Tibial artery (tissue), 4 donors: ENCODE data around the gene CRYL1.

Source experiments
- DNase-seq, 2 donors: peaks; one replicate each; pipeline ENCODE4 v3.0.0-alpha.2; 2019
- H3K27ac ChIP-seq, 2 donors: fragments of 200-600 bp; sonication (generic) in 1 of 2; 1 replicate in 1 of 2; 2 replicates in 1 of 2; pipeline ENCODE4 v1.5.1; 2018 to 2019; ENCODE audit warnings: mild to moderate bottlenecking in 1 of 2
- H3K27me3 ChIP-seq, 2 donors: fragments of 200-600 bp; sonication (generic) in 1 of 2; one replicate each; pipeline versions ENCODE4 v1.5.1 to v1.6.0; 2016 to 2019
- H3K36me3 ChIP-seq, 3 donors: fragments of 200-600 bp; sonication (generic) in 2 of 3; one replicate each; pipeline ENCODE4 v1.5.1; 2016 to 2019; ENCODE audit warnings: mild to moderate bottlenecking in 2 of 3
- H3K4me1 ChIP-seq, 4 donors: fragments of 200-600 bp; sonication (generic) in 2 of 4; 1 replicate in 3 of 4; 2 replicates in 1 of 4; pipeline ENCODE4 v1.5.1; 2016 to 2019
- H3K4me3 ChIP-seq, 2 donors: fragments of 200-600 bp; sonication (generic) in 1 of 2; 1 replicate in 1 of 2; 2 replicates in 1 of 2; pipeline ENCODE4 v1.5.1; 2018 to 2019; ENCODE audit warnings: mild to moderate bottlenecking in 2 of 2
- H3K9me3 ChIP-seq, 3 donors: fragments of 200-600 bp; sonication (generic) in 1 of 3; one replicate each; pipeline ENCODE4 v1.5.1; 2016 to 2019
- intact Hi-C: fragments of 100-400 bp; cut with DNase I; formaldehyde crosslinking; loops from one replicate; pipeline ENCODE4 v1.15.0; 2023; ENCODE audit warnings: low total_unique reads
- TF ChIP-seq, protein P1 (sequence below), 2 experiments: fragments of 200-600 bp in 1 of 2; fragments of 450-650 bp in 1 of 2; IDR thresholded peaks; one replicate each; pipeline ENCODE4 v1.5.1; 2017 to 2019; ENCODE audit warnings: antibody characterized with exemption in 2 of 2, mild to moderate bottlenecking in 1 of 2, moderate library complexity in 1 of 2

Gene CRYL1

DNA sequence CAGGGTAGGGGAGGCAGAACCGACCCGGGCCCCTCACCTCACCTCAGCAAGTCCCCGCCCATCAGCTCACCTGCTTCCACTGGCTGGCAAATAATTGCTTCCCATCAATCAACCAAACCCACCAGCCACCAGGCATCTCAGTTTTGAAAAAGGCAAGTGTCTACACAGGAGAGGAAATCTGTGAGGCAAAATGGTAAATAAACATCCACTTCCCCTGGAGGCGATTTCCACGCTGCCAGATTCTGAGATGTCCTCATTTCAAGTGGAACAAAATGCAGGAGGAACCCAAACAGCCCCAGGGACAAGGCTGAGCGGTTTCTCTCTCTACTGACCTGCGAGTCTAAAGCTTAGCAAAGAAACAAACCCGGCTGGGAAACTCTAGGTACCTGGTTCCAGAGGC is 117.5 kb downstream of the CRYL1 start:
- Histone ChIP-seq H3K9me3 (no peaks in the 10 kb centered on the region), H3K36me3 (peaks cover 8 to 16% (median 11%) of the 10 kb centered on the region in 3 donors), H3K4me3 (no peak overlapping the region), H3K27me3 (no peaks in the 10 kb centered on the region), H3K27ac (no peak overlapping the region), H3K4me1 (no peaks in the 10 kb centered on the region)
- DNase-seq = no peak
- TF ChIP-seq, protein P1, sequence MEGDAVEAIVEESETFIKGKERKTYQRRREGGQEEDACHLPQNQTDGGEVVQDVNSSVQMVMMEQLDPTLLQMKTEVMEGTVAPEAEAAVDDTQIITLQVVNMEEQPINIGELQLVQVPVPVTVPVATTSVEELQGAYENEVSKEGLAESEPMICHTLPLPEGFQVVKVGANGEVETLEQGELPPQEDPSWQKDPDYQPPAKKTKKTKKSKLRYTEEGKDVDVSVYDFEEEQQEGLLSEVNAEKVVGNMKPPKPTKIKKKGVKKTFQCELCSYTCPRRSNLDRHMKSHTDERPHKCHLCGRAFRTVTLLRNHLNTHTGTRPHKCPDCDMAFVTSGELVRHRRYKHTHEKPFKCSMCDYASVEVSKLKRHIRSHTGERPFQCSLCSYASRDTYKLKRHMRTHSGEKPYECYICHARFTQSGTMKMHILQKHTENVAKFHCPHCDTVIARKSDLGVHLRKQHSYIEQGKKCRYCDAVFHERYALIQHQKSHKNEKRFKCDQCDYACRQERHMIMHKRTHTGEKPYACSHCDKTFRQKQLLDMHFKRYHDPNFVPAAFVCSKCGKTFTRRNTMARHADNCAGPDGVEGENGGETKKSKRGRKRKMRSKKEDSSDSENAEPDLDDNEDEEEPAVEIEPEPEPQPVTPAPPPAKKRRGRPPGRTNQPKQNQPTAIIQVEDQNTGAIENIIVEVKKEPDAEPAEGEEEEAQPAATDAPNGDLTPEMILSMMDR (IDR thresholded peaks at IDR 0.05) = no peak
- intact Hi-C loops = no loop called here

DNA sequence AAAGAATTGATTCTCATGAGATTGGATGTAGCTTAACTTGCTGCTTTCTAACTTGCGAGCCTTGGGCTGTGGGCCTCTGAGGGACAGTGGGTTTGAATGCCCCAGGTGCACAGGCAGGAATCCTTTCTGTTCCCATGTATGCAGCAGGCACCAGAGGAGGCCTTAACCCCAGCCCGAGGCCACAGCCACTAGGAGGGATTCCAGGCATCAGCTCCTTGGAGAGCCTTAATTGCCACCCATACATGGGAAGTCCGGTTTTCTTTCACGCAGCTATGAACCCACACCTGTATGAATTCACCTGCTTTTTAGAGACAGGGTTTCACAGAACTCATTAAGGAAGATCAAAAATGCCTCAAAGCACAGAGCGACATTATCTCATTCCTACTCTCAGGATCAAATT is 117.9 kb downstream of the CRYL1 start:
- Histone ChIP-seq H3K36me3 (peaks cover 8 to 20% (median 15%) of the 10 kb centered on the region in 3 donors), H3K27ac (no peak overlapping the region)
- intact Hi-C loops = no loop called here

DNA sequence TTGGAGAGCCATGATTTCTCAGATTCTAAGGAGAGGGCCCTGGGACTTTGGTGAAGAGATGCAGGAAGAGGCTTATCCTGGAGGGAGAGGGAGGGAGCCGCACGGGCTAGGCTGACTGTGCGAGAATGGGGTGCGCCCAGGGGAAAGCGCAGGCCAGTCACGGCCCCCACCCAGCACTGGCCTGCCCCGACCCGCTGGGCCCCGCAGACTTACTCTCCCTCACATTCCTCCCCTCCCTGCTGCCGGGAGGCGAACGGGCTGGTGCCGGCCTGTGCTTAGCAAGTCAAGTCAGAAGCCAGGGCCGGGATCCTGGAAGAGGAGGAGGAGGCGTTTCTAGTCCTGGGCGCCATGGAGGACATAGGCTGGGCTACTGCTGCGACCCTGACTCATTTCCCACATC is 120.0 kb downstream of the CRYL1 start:
- TF ChIP-seq, protein P1 (IDR thresholded peaks at IDR 0.05) = no peak
- intact Hi-C loops = no loop called here
- Histone ChIP-seq H3K4me1 (no peaks in the 10 kb centered on the region), H3K27me3 (no peaks in the 10 kb centered on the region), H3K27ac (no peak overlapping the region), H3K9me3 (no peaks in the 10 kb centered on the region), H3K36me3 (peaks cover 8 to 25% (median 18%) of the 10 kb centered on the region in 3 donors), H3K4me3 (no peak overlapping the region)
- no peak for DNase-seq

More for the DNA sequence above, 117.9 kb downstream of the CRYL1 start:
- H3K4me1 ChIP-seq = no peaks in the 10 kb centered on the region
- H3K27me3 ChIP-seq = no peaks in the 10 kb centered on the region
- no peak for DNase-seq
- no peaks in the 10 kb centered on the region for H3K9me3 ChIP-seq
- H3K4me3 ChIP-seq = no peak overlapping the region
- TF ChIP-seq, protein P1 (IDR thresholded peaks at IDR 0.05) = no peak

DNA sequence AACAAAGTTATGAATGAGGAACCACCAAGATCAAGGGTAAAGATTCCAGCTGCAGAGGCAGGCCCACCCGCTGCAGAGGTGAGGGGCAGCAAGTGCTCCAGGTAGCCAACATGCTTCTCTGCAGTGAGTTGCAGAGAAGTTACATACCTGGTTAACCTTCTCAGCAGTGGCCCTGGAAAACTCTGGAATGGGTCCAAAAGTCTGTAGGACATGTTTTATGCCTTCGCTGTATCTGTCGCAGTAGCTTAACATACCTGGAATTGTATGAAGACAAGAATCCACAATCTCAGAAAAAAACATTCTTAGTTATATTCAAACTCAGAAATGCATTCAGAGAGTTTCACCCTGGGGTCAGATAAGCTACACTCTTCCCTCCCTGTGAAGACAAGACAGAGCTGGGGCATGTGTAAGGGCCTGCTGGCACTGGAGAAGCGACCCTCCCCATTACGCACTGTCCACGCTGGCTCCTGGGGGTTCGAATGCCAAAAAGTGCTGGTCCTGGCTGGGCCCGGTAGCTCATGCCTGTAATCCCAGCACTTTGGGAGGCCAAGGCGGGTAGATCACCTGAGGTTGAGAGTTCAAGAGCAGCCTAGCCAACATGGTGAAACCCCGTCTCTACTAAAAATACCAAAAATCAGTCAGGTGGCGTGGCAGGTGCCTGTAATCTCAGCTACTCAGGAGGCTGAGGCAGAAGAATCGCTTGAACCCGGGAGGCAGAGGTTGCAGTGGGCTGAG is 121.0 kb downstream of the CRYL1 start:
- intact Hi-C loops = no loop called here
- DNase-seq = no peak

DNA sequence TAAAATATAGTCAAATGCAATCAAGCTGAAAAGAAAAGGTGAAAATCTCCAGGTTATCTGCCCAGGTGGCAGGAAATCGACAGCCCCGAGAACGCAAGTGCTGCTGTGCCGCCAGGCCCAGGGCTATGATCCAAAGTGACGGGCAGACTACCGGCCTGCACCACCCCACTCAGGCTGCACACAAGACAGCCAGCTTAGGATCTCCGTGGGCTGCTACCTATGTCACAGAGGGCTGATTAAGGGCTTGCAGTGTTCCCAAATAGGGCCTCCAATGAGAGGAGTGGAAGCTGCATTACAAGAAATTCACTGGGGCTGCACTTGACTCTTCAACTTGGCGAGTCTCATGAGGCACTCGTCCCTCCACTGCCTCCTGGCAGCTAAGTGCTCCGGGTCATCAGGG is 121.8 kb downstream of the CRYL1 start:
- Histone ChIP-seq H3K36me3 (peaks cover 8 to 25% (median 18%) of the 10 kb centered on the region in 3 donors), H3K27me3 (no peaks in the 10 kb centered on the region), H3K27ac (no peak overlapping the region), H3K4me3 (no peak overlapping the region), H3K4me1 (no peaks in the 10 kb centered on the region), H3K9me3 (no peaks in the 10 kb centered on the region)
- intact Hi-C loops = no loop called here
- TF ChIP-seq, protein P1 (IDR thresholded peaks at IDR 0.05) = no peak
- no peak for DNase-seq

More for the DNA sequence above, 121.0 kb downstream of the CRYL1 start:
- Histone ChIP-seq H3K36me3 (peaks cover 8 to 25% (median 18%) of the 10 kb centered on the region in 3 donors), H3K4me1 (no peaks in the 10 kb centered on the region), H3K27ac (no peak overlapping the region), H3K27me3 (no peaks in the 10 kb centered on the region), H3K9me3 (no peaks in the 10 kb centered on the region), H3K4me3 (no peak overlapping the region)
- TF ChIP-seq, protein P1 (IDR thresholded peaks at IDR 0.05) = no peak
